Measurements from ENCODE around the gene SLC25A13. TPM values are rescaled to one million over a fixed set of nuclear protein-coding genes. Genes with fewer than 3 reads are reported as not detected.

Gene SLC25A13
- total and polyA plus RNA-seq, 2 of the 13 experiments (the other 11 are each of a cell fraction or from before 2014, with no cell fraction given): 36.2 to 84.9 TPM

GRCh38 chr7:96211954-96212353 is 109.9 kb downstream of the SLC25A13 start (continued):
- TF ChIP-seq ZNF503 (CRISPR knock-in tag; IDR thresholded peaks at IDR 0.05) (no peak), HIVEP1 (CRISPR knock-in tag; IDR thresholded peaks at IDR 0.05) (no peak), DNMT3B (CRISPR knock-in tag; conservative IDR thresholded peaks at IDR 0.05) (no peak)

- FAIRE-seq: no peak
- H3K9ac ChIP-seq (ENCODE audit: insufficient read depth, low read depth, low read length): no peak overlapping the region
- no peak overlapping the region for H3K4me3 ChIP-seq (replicated peaks in 1 of 3; ENCODE audit: insufficient read depth in 1 of 3, low read depth in 2 of 3, low read length in 3 of 3)
- H3K4me2 ChIP-seq (ENCODE audit: low read depth, low read length): no peak overlapping the region
- no peaks in the 10 kb centered on the region for H3K27me3 ChIP-seq (ENCODE audit: control insufficient read depth in 1 of 2, insufficient read depth in 2 of 2, low read length in 2 of 2)
- no peaks in the 10 kb centered on the region for H3K79me2 ChIP-seq (ENCODE audit: insufficient read depth, low read length)
- H4K20me1 ChIP-seq (ENCODE audit: insufficient read depth, low read length): no peaks in the 10 kb centered on the region; the same call in 1 of the 2 replicates
- no peaks in the 10 kb centered on the region for H3K4me1 ChIP-seq (ENCODE audit: insufficient read depth, low read length)
- no TSS peak for BruUV-seq (replicated peaks)
- no peak for DNase-seq (ENCODE audit: low spot score)
- TF ChIP-seq LRRFIP1 (CRISPR knock-in tag; conservative IDR thresholded peaks at IDR 0.05): no peak
- TF ChIP-seq CHD2 (IDR thresholded peaks at IDR 0.05; ENCODE audit: low read depth, low read length): no peak
- TF ChIP-seq NR2F6 (IDR thresholded peaks at IDR 0.05): no peak
- no peak for TF ChIP-seq NR2F6 (CRISPR knock-in tag; IDR thresholded peaks at IDR 0.05)
- TF ChIP-seq SAP130 (CRISPR knock-in tag; IDR thresholded peaks at IDR 0.05; ENCODE audit: low read depth): no peak
- TF ChIP-seq IKZF1 (IDR thresholded peaks at IDR 0.05): no peak
- WGBS (ENCODE audit: low lambda C conversion rate): 95% methylated on average over 2 of the region's 2 CpGs
- H3K9me3 ChIP-seq (ENCODE audit: low read length): no peaks in the 10 kb centered on the region
- H2AFZ ChIP-seq (ENCODE audit: low read length): no peak overlapping the region
- H3K36me3 ChIP-seq (replicated peaks in 1 of 2; ENCODE audit: control insufficient read depth in 1 of 2, insufficient read depth in 2 of 2, low read length in 2 of 2): peaks cover 6 to 28% of the 10 kb centered on the region in 2 experiments; a peak in 3 of 5 replicates
- in situ Hi-C loops (cut with HindIII; ENCODE audit: extremely low pct_ligation_motif_present, low pct_unique_long_range_greater_than_20kb) (no loop called here), intact Hi-C loops (cut with micrococcal nuclease; ENCODE audit: unreplicated experiment) (no loop called here)
- H3K27ac ChIP-seq (ENCODE audit: extremely low read length, insufficient read depth, low read length): no peak overlapping the region
- ChIA-PET CTCF (ENCODE audit: low intra/inter-chr PET ratio, low total read pairs) (no interaction called here), POLR2A (no interaction called here)
- no peak for ATAC-seq
These were observed 116.2 kb downstream of the SLC25A13 start for GRCh38 chr7:96205665-96206064.
